ENCODE data around the gene PKDCC. TPM values are rescaled to one million over a fixed set of nuclear protein-coding genes. Genes with fewer than 3 reads are reported as not detected.

The PKDCC gene
- total and polyA plus RNA-seq, 10 of the 15 experiments (the other 5 are each of a cell fraction or from before 2014, with no cell fraction given): 0.13 to 10.2 (median 2.3) TPM

DNA sequence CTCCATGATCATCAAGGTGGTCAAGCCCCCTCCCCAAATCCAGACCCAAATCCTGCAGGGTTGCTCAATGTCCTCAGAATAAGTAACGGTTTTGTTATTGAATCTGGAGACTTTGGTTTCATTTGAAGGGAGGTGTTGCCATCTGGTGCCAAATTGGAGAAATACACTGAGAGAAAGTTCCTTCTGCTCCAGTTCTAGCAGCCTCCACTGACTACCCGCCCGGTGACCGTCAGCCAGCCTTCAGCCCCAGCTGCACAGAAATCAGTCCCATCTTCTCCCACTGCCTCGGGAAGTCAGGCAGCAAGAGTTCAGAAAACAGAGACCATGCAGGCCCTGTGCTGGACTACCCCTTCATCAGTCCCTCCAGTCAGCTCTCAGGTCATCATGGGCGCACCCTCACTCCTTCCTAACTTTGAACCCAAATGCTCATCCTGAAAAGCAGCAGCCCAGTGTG lies 38.7 kb downstream of the PKDCC start (continued):
- TF ChIP-seq CBX5 (IDR thresholded peaks at IDR 0.05; ENCODE audit: low read depth): no peak
- TF ChIP-seq CHD1 (IDR thresholded peaks at IDR 0.05; ENCODE audit: low read depth, low read length): no peak
- no peak for TF ChIP-seq NR2C2 (IDR thresholded peaks at IDR 0.05; ENCODE audit: borderline replicate concordance, control insufficient read depth, insufficient read length, low read depth)

DNA sequence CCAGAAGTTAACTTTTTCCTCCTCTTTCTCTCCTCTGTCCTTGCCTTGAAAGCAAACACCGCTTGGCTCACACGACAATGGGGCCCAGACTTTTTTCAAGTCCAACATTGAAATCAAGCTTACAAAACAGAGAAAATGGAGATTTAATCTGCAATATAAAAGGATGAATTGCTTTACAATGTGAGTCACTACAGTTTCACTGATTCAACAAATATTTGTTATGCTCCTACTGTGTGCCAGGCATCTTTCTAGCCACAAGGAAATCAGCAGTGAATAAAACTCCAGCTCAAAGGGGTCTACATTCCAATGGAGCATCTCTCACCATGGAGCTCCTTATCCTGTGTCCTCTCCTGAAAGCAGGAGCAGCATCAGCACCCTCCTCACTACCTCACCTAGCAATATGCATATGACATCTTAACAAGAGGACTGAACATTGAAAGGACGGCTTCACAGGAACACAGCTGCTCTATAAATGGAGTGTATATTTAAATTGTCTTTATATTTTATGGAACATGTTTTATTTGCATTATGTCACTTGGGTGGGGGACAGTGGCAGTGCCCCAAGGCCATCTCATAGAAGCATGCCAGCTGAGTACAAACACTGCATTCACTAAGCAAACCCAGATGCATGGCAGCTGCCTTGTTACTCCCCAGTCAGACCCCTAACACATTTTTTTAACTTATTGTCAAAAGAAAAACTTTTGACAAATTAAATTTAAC lies 39.5 kb downstream of the PKDCC start:
- no peak for DNase-seq (ENCODE audit: low read depth, low spot score)
- Histone ChIP-seq H3K4me1 (ENCODE audit: control insufficient read depth, insufficient read depth, low read length) (no peaks in the 10 kb centered on the region), H3K9me3 (replicated peaks; ENCODE audit: control insufficient read depth, insufficient read depth, low read length) (no peaks in the 10 kb centered on the region), H3K79me2 (ENCODE audit: control insufficient read depth, insufficient read depth, low read length) (no peaks in the 10 kb centered on the region), H3K4me3 (no peak overlapping the region), H3K36me3 (ENCODE audit: control insufficient read depth in 2 of 2, insufficient read depth in 2 of 2, low read length in 1 of 2) (no peaks in the 10 kb centered on the region), H3K9ac (ENCODE audit: control insufficient read depth, insufficient read depth, low read length) (no peak overlapping the region), H4K20me1 (ENCODE audit: control insufficient read depth, insufficient read depth) (no peaks in the 10 kb centered on the region), H3K4me2 (ENCODE audit: control insufficient read depth, insufficient read depth) (no peak overlapping the region), H3K27me3 (replicated peaks in 1 of 2; ENCODE audit: control insufficient read depth in 2 of 2, insufficient read depth in 2 of 2, low read length in 1 of 2) (0 out of 4 replicates have a peak, but pooled peaks cover 0 to 3% of the 10 kb centered on the region in 2 experiments), H2AFZ (ENCODE audit: control insufficient read depth, low read depth, low read length) (no peak overlapping the region), H3K27ac (ENCODE audit: control insufficient read depth, insufficient read depth) (no peak overlapping the region)
- in situ Hi-C loops (cut with MboI): loop anchor here (5.0 kb wide), 1 partner anchor 215 kb away; no protein-coding TSS in a partner anchor
- intact Hi-C loops (cut with micrococcal nuclease; ENCODE audit: unreplicated experiment): no loop called here
- whole genome bisulfite sequencing (ENCODE audit: insufficient coverage, insufficient replicate concordance, low lambda C conversion rate, missing lambda C conversion rate): 20% methylated on average over 3 of the region's 3 CpGs
- POLR2A ChIA-PET: no interaction called here
- SMC1A ChIA-PET (ENCODE audit: uncharacterized antibody, unreplicated experiment): interaction anchor here (0.8 to 8.7 kb wide), 20 partner anchors 9 to 673 kb away, joined by 3 to 198 read pairs (median 5); no protein-coding TSS in a partner anchor
- CTCF ChIA-PET: interaction anchor here (0.5 to 12.8 kb wide), 45 partner anchors 9 to 299 kb away, joined by 3 to 462 read pairs (median 4); no protein-coding TSS in a partner anchor
- no TSS peak for BruUV-seq (replicated peaks)
- ATAC-seq: no peak
- TF ChIP-seq ZNF274 (IDR thresholded peaks at IDR 0.05; ENCODE audit: insufficient read depth, insufficient read length): no peak
- no peak for TF ChIP-seq ATF7 (IDR thresholded peaks at IDR 0.05; ENCODE audit: low read depth)
- TF ChIP-seq, protein P1, sequence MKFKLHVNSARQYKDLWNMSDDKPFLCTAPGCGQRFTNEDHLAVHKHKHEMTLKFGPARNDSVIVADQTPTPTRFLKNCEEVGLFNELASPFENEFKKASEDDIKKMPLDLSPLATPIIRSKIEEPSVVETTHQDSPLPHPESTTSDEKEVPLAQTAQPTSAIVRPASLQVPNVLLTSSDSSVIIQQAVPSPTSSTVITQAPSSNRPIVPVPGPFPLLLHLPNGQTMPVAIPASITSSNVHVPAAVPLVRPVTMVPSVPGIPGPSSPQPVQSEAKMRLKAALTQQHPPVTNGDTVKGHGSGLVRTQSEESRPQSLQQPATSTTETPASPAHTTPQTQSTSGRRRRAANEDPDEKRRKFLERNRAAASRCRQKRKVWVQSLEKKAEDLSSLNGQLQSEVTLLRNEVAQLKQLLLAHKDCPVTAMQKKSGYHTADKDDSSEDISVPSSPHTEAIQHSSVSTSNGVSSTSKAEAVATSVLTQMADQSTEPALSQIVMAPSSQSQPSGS (IDR thresholded peaks at IDR 0.05; ENCODE audit: low read length): no peak
- TF ChIP-seq, protein P2, sequence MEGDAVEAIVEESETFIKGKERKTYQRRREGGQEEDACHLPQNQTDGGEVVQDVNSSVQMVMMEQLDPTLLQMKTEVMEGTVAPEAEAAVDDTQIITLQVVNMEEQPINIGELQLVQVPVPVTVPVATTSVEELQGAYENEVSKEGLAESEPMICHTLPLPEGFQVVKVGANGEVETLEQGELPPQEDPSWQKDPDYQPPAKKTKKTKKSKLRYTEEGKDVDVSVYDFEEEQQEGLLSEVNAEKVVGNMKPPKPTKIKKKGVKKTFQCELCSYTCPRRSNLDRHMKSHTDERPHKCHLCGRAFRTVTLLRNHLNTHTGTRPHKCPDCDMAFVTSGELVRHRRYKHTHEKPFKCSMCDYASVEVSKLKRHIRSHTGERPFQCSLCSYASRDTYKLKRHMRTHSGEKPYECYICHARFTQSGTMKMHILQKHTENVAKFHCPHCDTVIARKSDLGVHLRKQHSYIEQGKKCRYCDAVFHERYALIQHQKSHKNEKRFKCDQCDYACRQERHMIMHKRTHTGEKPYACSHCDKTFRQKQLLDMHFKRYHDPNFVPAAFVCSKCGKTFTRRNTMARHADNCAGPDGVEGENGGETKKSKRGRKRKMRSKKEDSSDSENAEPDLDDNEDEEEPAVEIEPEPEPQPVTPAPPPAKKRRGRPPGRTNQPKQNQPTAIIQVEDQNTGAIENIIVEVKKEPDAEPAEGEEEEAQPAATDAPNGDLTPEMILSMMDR (IDR thresholded peaks at IDR 0.05 in 2 of 3, conservative IDR thresholded peaks at IDR 0.05 in 1 of 3; ENCODE audit: control insufficient read depth in 2 of 3, extremely low read depth in 1 of 3, insufficient read depth in 1 of 3, low read depth in 3 of 3, low read length in 3 of 3): no peak
- TF ChIP-seq, protein P3, sequence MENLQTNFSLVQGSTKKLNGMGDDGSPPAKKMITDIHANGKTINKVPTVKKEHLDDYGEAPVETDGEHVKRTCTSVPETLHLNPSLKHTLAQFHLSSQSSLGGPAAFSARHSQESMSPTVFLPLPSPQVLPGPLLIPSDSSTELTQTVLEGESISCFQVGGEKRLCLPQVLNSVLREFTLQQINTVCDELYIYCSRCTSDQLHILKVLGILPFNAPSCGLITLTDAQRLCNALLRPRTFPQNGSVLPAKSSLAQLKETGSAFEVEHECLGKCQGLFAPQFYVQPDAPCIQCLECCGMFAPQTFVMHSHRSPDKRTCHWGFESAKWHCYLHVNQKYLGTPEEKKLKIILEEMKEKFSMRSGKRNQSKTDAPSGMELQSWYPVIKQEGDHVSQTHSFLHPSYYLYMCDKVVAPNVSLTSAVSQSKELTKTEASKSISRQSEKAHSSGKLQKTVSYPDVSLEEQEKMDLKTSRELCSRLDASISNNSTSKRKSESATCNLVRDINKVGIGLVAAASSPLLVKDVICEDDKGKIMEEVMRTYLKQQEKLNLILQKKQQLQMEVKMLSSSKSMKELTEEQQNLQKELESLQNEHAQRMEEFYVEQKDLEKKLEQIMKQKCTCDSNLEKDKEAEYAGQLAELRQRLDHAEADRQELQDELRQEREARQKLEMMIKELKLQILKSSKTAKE (IDR thresholded peaks at IDR 0.05; ENCODE audit: low read depth, poor library complexity, severe bottlenecking): no peak
- no peak for TF ChIP-seq SRF (IDR thresholded peaks at IDR 0.05; ENCODE audit: low read depth in 2 of 2, low read length in 2 of 2)
- RAD21 ChIA-PET (ENCODE audit: unreplicated experiment): interaction anchor here (0.6 to 8.3 kb wide), 17 partner anchors 8 to 247 kb away, joined by 3 to 153 read pairs (median 4); no protein-coding TSS in a partner anchor
- FAIRE-seq: no peak
